Uterus (tissue), 2 donors: Measurements from ENCODE around the gene SVBP.

Source experiments
- POLR2A ChIP-seq, 2 donors: fragments of 450-650 bp; IDR thresholded peaks; one replicate each; pipeline ENCODE4 v1.6.1; 2016; ENCODE audit warnings: antibody characterized with exemption in 2 of 2, mild to moderate bottlenecking in 1 of 2, moderate library complexity in 1 of 2
- TF ChIP-seq, protein P1 (sequence below), 4 experiments: fragments of 200-600 bp in 2 of 4; fragments of 450-650 bp in 2 of 4; sonication (generic) in 2 of 4; IDR thresholded peaks; one replicate each; pipeline ENCODE4 v1.5.1; 2016 to 2019; ENCODE audit warnings: antibody characterized with exemption in 4 of 4, mild to moderate bottlenecking in 2 of 4, moderate library complexity in 1 of 4

DNA sequence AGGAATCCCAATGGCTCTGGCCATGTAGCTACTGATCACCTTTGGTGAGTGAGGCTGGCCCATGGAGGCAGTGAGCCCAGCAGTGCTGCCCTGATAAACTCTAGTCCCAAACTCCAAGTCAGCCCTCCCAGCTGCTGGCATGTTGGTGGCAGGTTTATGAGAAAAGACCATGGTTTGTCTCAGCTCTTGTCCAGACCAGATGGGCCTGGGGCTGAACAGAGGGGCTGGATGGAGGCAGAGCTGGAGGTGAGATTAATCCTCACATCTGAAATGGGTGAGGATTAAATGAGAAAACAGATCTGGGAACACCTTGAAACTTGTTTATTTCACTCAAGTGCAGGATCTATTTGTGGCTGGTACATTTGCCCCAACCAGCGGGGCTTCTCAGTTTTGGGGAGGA is 29.2 kb downstream of the SVBP start:
- TF ChIP-seq, protein P1, sequence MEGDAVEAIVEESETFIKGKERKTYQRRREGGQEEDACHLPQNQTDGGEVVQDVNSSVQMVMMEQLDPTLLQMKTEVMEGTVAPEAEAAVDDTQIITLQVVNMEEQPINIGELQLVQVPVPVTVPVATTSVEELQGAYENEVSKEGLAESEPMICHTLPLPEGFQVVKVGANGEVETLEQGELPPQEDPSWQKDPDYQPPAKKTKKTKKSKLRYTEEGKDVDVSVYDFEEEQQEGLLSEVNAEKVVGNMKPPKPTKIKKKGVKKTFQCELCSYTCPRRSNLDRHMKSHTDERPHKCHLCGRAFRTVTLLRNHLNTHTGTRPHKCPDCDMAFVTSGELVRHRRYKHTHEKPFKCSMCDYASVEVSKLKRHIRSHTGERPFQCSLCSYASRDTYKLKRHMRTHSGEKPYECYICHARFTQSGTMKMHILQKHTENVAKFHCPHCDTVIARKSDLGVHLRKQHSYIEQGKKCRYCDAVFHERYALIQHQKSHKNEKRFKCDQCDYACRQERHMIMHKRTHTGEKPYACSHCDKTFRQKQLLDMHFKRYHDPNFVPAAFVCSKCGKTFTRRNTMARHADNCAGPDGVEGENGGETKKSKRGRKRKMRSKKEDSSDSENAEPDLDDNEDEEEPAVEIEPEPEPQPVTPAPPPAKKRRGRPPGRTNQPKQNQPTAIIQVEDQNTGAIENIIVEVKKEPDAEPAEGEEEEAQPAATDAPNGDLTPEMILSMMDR (IDR thresholded peaks at IDR 0.05): no peak
- TF ChIP-seq POLR2A (IDR thresholded peaks at IDR 0.05): no peak
